TTC549 (cell line): ENCODE measurements around the gene ABCF1.
A peak's percentile ranks its signal among the peaks of the same experiment; 100 is the strongest.
"Not testable (repeated sequence)": the region's sequence is repeated elsewhere in the genome, so short reads cannot be mapped to it uniquely, and the experiment has no call there.

Experiments
- FAIRE-seq: peaks from 2 replicates; lab custom pipeline; 2012; peaks lifted over from hg19 to GRCh38; lab: Jason Lieb, UNC

Gene ABCF1

GRCh38 chr6:30571075-30571761 is at the start of gene ABCF1:
ABCF1 (plus strand) TSS chr6:30571442; CDS start chr6:30571488, 46 bp downstream.
- peak; percentile 71 for FAIRE-seq

- FAIRE-seq: not testable (repeated sequence)
Observed at GRCh38 chr6:30521952-30522351, 49.3 kb upstream of the ABCF1 start.

- FAIRE-seq: not testable (repeated sequence)
Observed at GRCh38 chr6:30526444-30526843, 44.8 kb upstream of the ABCF1 start.

GRCh38 chr6:30529349-30529875 is 41.8 kb upstream of the ABCF1 start:
- not testable (repeated sequence) for FAIRE-seq

- FAIRE-seq: no peak
Observed at GRCh38 chr6:30530014-30530413, 41.2 kb upstream of the ABCF1 start.

- no peak for FAIRE-seq
Observed at GRCh38 chr6:30533460-30534294, 37.6 kb upstream of the ABCF1 start.

GRCh38 chr6:30537931-30538330 is 33.3 kb upstream of the ABCF1 start:
- FAIRE-seq: no peak

GRCh38 chr6:30541515-30542403 is 29.5 kb upstream of the ABCF1 start:
- FAIRE-seq: peak; percentile 81

- no peak for FAIRE-seq
Observed at GRCh38 chr6:30542404-30542725, 28.9 kb upstream of the ABCF1 start.

- FAIRE-seq: no peak
Observed at GRCh38 chr6:30542915-30543314, 28.3 kb upstream of the ABCF1 start.

- no peak for FAIRE-seq
Observed at GRCh38 chr6:30543821-30544220, 27.4 kb upstream of the ABCF1 start.

- FAIRE-seq: peak; percentile 80
Observed at GRCh38 chr6:30544666-30545272, 26.5 kb upstream of the ABCF1 start.

GRCh38 chr6:30547454-30547853 is 23.8 kb upstream of the ABCF1 start:
- FAIRE-seq: no peak

GRCh38 chr6:30548375-30548774 is 22.9 kb upstream of the ABCF1 start:
- FAIRE-seq: no peak

- no peak for FAIRE-seq
Observed at GRCh38 chr6:30554404-30554803, 16.8 kb upstream of the ABCF1 start.

GRCh38 chr6:30554962-30555815 is 16.1 kb upstream of the ABCF1 start:
- no peak for FAIRE-seq

- no peak for FAIRE-seq
Observed at GRCh38 chr6:30555816-30556065, 15.5 kb upstream of the ABCF1 start.

GRCh38 chr6:30556066-30556905 is 15.0 kb upstream of the ABCF1 start, which contains the start of gene GNL1:
GNL1 (minus strand) TSS chr6:30556489; CDS start chr6:30556203, 286 bp downstream.
- no peak for FAIRE-seq

GRCh38 chr6:30556906-30557682 is 14.1 kb upstream of the ABCF1 start, which contains the start of gene PRR3:
PRR3 (plus strand) TSS chr6:30557295; CDS start chr6:30557345, 50 bp downstream.
- FAIRE-seq: no peak

GRCh38 chr6:30557683-30557981 is 13.6 kb upstream of the ABCF1 start:
- no peak for FAIRE-seq
